ENCODE results near the gene FES.

FES gene

DNA sequence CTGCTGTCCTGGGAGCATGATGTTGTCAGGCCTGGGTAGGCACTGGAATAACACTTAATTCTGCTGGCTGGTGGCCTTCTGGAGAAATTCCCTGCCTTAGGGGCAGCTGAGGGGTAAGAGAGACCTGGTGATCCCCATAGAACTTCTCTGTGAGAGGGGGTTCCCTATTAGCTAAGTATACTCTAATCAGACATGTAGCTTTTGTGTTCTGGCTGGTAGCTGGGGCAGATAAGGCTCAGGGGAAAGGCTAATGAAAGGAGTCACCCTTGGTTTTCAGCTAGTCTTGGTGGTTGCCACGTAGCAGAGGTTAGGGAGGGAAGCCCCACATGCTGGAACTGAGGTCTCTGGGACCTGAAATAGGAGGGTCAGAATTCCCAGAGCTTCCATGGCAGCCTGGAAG, 49.0 kb downstream of the FES start:
- no peak for DNase-seq

GRCh38 chr15:90934256-90934948, 50.1 kb downstream of the FES start:
- DNase-seq: peak; percentile 91

GRCh38 chr15:90934949-90935751, 50.8 kb downstream of the FES start, which contains the start of gene UNC45A:
TSS of gene UNC45A (plus strand) at chr15:90935285. CDS start at chr15:90935325, 40 bp downstream.
- peak; percentile 93 for DNase-seq

DNA sequence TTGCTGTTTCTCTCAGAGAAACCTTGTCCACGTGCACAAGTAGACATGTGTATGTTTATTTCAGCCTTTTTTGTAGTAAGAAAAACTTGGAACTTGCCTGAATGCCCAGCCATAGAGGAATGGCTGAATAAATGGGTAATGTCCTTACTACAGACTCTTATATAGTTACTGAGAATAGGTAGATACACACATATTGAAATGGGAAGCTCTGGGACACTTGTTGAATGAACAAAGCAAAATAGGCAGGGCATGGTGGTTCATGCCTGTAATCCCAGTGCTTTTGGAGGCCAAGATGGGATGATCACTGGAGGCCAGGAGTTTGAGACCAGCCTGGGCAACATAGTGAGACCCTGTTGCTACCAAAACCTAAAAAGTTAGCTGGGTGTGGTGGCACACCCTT, 52.5 kb downstream of the FES start:
- DNase-seq: no peak

DNA sequence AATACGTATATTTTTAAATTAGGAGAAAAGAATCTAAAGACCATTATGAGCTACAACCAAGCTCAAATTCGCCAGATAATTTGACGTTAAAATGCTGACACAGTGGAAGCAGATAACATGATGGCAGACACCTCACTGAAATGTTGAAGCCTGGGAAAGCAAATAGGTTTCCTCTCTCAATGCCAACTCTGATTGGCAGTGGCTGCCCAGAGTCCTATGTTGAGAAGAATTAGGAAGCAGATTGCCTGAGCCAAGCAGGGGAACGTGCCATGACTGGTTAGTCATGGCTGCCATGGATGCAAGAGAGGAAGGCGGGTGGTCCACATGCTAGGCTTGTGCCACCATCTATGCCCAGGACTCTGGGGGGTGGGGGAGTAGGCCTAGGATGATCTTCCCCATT, 54.0 kb downstream of the FES start:
- DNase-seq: no peak

- DNase-seq: no peak
These were observed 55.5 kb downstream of the FES start for GRCh38 chr15:90939756-90940155.

DNA sequence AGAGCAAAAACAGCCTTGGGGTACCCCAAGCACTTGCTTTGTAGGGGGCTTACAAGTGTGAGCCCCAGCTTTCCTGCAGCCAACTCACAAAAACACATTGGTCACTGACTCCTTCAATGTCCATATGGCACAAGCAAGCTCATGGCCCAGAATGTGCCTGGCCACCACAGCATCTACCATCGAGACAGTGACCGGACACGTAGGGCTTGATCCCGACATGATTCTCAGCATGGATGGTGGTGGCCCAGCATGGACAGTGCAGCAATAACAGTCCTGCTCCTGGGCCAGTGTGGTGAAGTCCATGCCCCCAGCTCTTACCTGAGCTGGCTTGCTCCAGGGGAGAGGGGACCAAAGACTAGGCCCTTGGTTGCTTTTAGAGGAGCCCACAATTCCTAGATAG, 56.7 kb downstream of the FES start:
- DNase-seq: no peak

DNA sequence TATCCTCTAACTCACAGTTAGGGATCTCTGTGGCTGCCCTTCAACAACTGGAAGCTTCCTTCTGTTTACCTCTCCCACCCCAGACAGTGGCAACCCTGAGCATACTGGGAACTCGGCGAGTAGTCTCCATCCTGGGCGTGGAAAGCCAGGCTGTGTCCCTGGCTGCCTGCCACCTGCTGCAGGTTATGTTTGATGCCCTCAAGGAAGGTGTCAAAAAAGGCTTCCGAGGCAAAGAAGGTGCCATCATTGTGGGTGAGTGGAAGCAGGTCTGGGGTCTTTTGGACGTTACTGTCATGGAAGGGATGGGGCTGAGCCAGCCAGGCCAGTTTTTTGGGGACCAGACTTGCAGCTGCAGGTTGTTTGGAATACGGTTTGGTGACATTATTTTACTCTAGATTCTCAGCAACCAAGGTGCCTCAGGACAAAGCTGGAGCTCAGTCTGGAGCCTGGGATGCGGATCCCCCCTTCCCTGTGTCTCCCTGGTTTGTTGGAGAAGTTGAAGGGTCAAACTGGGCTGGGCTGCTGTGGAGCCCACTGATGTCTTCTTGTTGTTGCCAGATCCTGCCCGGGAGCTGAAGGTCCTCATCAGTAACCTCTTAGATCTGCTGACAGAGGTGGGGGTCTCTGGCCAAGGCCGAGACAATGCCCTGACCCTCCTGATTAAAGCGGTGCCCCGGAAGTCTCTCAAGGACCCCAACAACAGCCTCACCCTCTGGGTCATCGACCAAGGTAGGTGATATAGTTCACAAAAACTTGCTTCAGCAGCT, 58.2 kb downstream of the FES start:
- DNase-seq: no peak

DNA sequence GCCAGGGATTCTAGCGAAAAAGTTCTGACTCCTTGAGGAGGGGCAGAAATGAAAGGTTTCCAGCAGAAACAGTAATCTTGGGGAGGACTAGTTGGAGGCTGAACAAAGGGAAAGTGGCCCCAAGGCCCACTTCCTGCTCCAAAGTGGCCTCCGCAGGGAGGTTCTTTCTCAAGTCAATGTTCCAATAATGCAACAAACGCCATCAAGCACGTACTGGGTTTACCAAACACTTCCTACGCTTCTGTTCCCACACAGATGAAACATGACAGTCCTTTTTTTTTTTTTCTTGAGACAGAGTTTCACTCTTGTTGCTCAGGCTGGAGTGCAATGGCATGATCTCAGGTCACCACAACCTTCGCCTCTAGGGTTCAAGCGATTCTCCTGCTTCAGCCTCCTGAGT, 60.8 kb downstream of the FES start:
- DNase-seq: no peak
